CD4-positive, alpha-beta T cell treated with Interleukin-4 for 4 hours (primary cell): ENCODE results near the gene CUBN.

ENCODE experiments used
- DNase-seq: peaks from one replicate; pipeline ENCODE4 v3.0.0-alpha.2; 2020

Gene CUBN

GRCh38 chr10:17066807-17067206, 62.8 kb downstream of the CUBN start:
- DNase-seq = no peak

- DNase-seq = no peak
Observed at GRCh38 chr10:17066000-17066399, 63.6 kb downstream of the CUBN start.

GRCh38 chr10:17065273-17065672, 64.3 kb downstream of the CUBN start:
- DNase-seq = no peak

GRCh38 chr10:17064435-17064834, 65.2 kb downstream of the CUBN start:
- DNase-seq = no peak

- DNase-seq = no peak
Observed at GRCh38 chr10:17062955-17063484, 66.6 kb downstream of the CUBN start.

- no peak for DNase-seq
Observed at GRCh38 chr10:17062493-17062892, 67.1 kb downstream of the CUBN start.

- DNase-seq = no peak
Observed at GRCh38 chr10:17062009-17062408, 67.6 kb downstream of the CUBN start.

GRCh38 chr10:17061418-17061817, 68.2 kb downstream of the CUBN start:
- no peak for DNase-seq

GRCh38 chr10:17060289-17060688, 69.3 kb downstream of the CUBN start:
- no peak for DNase-seq

- no peak for DNase-seq
Observed at GRCh38 chr10:17059197-17059688, 70.4 kb downstream of the CUBN start.

GRCh38 chr10:17058093-17058492, 71.5 kb downstream of the CUBN start:
- DNase-seq = no peak

- no peak for DNase-seq
Observed at GRCh38 chr10:17056781-17057428, 72.7 kb downstream of the CUBN start.

- DNase-seq = no peak
Observed at GRCh38 chr10:17053513-17053912, 76.1 kb downstream of the CUBN start.

- no peak for DNase-seq
Observed at GRCh38 chr10:17053061-17053460, 76.5 kb downstream of the CUBN start.

- no peak for DNase-seq
Observed at GRCh38 chr10:17051851-17052250, 77.8 kb downstream of the CUBN start.

- no peak for DNase-seq
Observed at GRCh38 chr10:17049195-17049594, 80.4 kb downstream of the CUBN start.

- DNase-seq = no peak
Observed at GRCh38 chr10:17047908-17048307, 81.7 kb downstream of the CUBN start.

- no peak for DNase-seq
Observed at GRCh38 chr10:17046989-17047388, 82.6 kb downstream of the CUBN start.

GRCh38 chr10:17043586-17043985, 86.0 kb downstream of the CUBN start:
- no peak for DNase-seq

- DNase-seq = no peak
Observed at GRCh38 chr10:17041626-17042520, 87.7 kb downstream of the CUBN start.

- no peak for DNase-seq
Observed at GRCh38 chr10:17038627-17039026, 91.0 kb downstream of the CUBN start.

GRCh38 chr10:17037910-17038309, 91.7 kb downstream of the CUBN start:
- no peak for DNase-seq

- no peak for DNase-seq
Observed at GRCh38 chr10:17035446-17035845, 94.2 kb downstream of the CUBN start.
